Gastroesophageal sphincter (tissue), 3 donors: Measurements from ENCODE around the gene CRB2.

Experiments used
- POLR2A ChIP-seq, 2 donors: fragments of 450-650 bp; IDR thresholded peaks; one replicate each; pipeline ENCODE4 v1.6.1; 2017; ENCODE audit warnings: antibody characterized with exemption in 2 of 2, mild to moderate bottlenecking in 2 of 2, moderate library complexity in 1 of 2
- POLR2AphosphoS5 ChIP-seq: sonication (generic); formaldehyde crosslinking; IDR thresholded peaks from one replicate; pipeline ENCODE4 v1.6.1; 2017; ENCODE audit warnings: antibody characterized with exemption
- TF ChIP-seq, protein P1 (sequence below), 4 experiments: fragments of 200-600 bp in 2 of 4; fragments of 450-650 bp in 2 of 4; sonication (generic) in 1 of 4; IDR thresholded peaks; one replicate each; pipeline ENCODE4 v1.5.1; 2017 to 2019; ENCODE audit warnings: antibody characterized with exemption in 4 of 4, mild to moderate bottlenecking in 2 of 4, moderate library complexity in 2 of 4

- TF ChIP-seq POLR2A (IDR thresholded peaks at IDR 0.05) (no peak), POLR2AphosphoS5 (no peak)
- TF ChIP-seq, protein P1, sequence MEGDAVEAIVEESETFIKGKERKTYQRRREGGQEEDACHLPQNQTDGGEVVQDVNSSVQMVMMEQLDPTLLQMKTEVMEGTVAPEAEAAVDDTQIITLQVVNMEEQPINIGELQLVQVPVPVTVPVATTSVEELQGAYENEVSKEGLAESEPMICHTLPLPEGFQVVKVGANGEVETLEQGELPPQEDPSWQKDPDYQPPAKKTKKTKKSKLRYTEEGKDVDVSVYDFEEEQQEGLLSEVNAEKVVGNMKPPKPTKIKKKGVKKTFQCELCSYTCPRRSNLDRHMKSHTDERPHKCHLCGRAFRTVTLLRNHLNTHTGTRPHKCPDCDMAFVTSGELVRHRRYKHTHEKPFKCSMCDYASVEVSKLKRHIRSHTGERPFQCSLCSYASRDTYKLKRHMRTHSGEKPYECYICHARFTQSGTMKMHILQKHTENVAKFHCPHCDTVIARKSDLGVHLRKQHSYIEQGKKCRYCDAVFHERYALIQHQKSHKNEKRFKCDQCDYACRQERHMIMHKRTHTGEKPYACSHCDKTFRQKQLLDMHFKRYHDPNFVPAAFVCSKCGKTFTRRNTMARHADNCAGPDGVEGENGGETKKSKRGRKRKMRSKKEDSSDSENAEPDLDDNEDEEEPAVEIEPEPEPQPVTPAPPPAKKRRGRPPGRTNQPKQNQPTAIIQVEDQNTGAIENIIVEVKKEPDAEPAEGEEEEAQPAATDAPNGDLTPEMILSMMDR (IDR thresholded peaks at IDR 0.05): no peak
These were observed 1.1 kb downstream of the CRB2 start for GRCh38 chr9:123356851-123357742.
